NCI-H2081 (cell line): Measurements from ENCODE around the gene CHIT1.

Experiments
- DNase-seq, 2 experiments: peaks; one replicate each; lab custom pipeline; 2025; lab: John Stamatoyannopoulos, UW

Gene CHIT1

DNA sequence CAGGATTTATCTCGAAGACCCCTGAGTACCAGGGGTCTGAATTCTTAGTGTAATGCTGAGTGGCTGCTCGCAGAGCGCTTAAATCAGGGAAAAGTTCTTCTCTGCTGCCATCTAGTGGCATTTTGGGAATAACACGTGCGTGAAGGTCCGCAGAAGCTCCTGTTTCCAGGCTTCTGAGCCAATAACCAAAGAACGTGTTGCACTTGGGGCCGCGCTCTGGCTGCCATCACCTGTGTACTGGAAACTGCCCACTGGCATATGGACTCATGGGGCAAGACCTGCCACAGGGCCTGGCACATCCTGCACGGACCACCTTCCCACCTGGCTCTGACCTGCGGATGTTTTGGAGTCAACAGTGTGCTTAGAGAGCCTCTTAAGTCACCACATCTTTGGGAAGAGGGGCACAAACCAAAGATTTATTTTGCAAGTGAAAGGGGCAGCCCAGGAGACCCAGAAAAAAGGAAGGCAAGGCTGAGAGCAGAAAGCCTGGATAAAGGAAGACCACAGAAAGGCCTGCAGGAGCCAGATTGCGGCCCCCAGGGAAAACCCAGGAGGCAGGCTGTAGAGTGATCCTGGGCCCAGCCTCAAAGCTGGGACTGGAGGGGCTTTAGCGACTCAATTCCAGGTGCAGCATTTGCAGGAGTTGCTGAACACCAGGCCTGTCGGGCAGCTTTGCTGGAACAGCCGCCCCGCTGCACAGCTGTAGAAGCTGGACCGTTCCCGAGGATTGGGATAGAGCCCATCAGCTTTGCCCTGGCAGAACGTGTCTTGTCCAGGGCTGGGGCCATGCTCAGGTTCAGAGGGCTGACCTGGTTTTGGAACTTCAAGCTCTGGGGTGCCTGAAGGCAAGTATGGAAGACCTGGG lies 13.0 kb downstream of the CHIT1 start:
- peak; percentile 73 to 76 for DNase-seq

DNA sequence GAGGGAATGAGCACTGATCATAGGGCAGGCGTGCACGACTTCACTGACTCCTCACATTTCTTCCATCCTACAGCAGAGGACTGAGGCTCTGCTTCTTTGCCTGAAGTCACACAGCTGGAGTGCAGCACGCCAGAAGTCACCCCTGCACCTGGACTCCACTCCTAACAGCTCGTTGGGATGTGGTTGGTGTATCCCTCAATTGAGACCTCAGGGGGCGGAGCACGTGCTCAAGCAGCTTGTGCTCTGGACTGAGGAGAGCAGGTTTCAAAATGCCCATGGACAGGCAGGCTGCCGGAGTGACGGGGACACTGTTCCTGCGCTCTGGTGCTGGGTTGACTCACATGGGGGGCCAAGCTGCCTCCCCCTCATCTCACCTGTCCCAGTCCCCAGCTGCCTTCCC lies 13.9 kb downstream of the CHIT1 start:
- no peak for DNase-seq

GRCh38 chr1:203214871-203215270 lies 14.6 kb downstream of the CHIT1 start:
- no peak for DNase-seq

DNA sequence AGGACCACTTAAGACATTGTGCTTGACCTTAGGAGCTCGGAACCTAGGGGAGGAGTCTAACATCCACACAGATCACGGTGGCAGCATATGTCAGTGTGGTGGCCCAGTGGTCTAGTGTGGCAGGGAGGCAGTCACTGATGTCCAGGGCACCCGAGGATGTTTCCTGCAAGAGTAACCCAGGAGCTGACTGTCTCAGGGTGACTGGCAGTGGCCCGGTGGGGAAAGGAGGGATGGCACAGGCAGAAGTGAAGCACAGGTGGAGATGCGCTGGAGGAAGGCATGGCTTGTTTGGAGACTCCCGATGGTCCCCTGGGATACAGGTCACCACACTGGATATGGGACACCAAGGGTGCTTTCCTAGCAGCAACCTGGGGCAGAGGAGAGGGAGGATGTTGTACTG lies 16.3 kb downstream of the CHIT1 start:
- DNase-seq: no peak

GRCh38 chr1:203211812-203212211 lies 17.7 kb downstream of the CHIT1 start:
- DNase-seq: no peak

DNA sequence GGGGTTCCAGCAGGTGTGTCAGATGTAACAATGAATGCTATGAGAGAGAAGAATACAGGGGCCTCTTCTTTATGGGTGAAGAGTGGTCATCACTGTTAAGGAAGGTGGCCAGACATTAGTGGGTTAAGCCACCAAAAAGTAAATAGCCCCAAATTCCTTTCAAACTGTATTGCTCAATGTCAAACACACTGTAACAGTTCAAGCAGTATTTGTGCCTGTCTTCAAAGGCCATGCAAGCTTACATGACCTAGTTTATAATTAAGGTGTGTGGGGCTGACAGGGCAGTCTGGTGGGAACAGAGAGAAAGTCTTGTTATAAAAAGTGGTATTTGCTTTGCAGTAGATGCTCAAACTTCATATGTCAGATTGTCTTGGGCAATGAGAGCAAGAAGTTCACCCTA lies 18.5 kb downstream of the CHIT1 start:
- no peak for DNase-seq

- DNase-seq: no peak
Measured at GRCh38 chr1:203210350-203210749, 19.1 kb downstream of the CHIT1 start.

GRCh38 chr1:203208181-203208580 lies 21.3 kb downstream of the CHIT1 start:
- DNase-seq: no peak

DNA sequence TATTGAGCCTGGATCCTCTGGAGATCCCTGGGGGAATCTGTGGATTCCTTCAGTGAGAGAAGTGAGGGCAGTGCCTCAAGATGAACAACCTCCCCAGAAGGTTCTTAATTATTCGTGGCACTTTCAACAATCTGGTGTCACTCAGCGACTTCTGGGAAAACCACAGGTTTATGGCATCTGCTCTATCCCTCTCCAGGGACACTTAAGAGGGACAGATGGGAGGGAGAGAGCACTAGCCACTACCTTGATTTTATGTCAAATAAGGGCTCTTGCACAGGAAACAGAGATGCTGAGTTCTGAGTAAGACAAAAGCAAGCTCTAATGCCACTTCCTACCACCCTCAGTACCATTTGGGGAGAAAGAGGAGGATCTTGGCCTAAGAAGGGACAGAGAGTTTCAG lies 21.7 kb downstream of the CHIT1 start:
- DNase-seq: no peak

DNA sequence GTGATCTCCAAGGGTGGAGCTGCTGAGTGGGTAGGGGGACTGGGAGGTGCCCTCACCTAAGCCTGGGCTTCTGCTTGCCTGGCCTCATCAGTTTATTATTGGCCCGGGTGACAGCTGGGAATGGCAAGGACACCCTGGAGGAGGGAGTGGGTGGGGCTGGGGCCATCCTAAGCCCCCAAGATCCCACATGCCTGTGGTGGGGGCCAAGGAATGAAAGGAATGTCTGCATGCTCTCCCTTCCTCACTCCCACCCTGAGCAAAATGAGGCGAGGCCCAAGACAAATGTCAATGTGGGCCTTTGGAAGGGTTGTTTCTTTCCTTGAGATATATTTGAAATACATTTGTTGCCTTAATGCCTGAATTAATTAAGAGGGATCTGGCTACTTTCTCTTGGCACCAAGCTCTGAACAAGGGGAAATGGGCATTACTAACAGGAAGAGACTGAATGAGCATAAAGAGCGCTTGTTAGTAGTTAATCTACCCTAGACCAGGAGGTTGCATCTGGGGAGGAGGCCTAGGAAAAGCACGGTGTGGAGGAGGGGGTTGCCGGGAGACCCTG lies 23.3 kb downstream of the CHIT1 start:
- DNase-seq: no peak

DNA sequence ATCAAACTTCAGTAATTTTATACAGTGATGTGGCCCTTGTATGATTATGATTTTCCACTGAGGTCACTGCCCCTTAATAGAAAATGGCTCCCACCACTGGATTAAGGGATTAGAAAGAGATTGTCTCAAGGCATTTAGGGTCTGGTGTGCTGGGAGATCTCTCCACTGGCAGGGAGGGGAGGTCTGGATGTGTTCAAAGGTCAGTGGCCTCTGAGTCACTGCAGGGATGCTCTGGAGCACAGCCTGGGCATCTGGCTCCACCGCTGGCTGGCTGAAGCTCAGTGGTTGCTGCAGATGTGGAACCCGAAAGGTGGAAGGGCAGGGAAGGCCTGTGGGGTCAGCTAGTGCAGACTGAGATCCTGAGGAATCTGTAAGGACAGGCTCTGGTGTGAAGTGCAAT lies 24.7 kb downstream of the CHIT1 start:
- DNase-seq: no peak

- no peak for DNase-seq
Measured at GRCh38 chr1:203202431-203203245, 26.8 kb downstream of the CHIT1 start.

DNA sequence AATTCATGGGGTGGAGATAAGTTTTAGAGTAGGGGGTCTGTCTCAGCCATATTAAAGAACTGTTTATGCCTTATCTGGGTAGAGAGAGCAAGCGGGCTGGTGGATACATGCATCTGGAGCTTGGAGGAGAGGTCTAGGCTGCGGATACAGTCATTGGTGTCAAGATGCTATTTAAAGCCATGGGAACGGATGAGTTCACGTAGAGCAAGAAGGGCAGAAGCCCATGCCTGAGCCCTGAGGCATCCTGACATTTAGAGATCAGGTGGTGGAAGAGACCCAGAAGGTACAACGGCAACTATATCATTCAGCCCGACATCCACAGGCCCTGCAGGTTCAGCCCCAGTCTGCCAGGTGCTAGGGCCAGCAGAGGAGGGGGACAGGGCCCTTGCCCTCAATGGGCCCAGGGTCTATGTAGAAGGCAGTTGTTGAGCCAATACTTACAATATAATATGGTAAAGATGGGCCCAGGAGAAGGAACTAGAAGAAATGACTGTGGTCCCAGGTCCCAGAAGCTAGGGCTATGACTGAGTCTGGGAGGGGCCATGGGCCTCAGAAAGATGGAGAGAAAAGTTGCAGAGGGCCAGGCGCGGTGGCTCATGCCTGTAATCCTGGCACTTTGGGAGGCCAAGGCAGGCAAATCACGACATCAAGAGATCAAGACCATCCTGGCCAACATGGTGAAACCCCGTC lies 27.8 kb downstream of the CHIT1 start:
- no peak for DNase-seq

DNA sequence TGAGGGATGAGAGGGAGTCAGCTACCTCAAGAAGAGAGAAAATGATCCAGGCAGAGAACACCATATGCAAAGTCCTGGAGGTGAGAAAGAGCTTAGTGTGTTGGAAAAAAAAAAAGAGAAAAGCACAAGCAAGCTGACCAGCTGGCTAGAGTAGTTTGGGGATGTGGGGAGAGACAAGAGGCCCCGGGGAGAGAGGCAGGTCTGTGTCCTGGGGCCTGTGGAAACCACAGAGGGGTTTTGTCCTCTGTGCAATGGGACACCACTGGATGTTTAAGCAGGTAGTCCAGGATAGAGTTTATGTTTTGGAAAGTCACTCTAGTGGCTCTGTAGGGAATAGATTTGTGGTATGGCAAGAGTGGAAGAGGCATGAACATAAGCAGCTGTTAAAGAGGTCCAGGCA lies 28.6 kb downstream of the CHIT1 start:
- DNase-seq: no peak

- DNase-seq: no peak
Measured at GRCh38 chr1:203199816-203200571, 29.5 kb downstream of the CHIT1 start.

GRCh38 chr1:203199481-203199815 lies 30.0 kb downstream of the CHIT1 start:
- DNase-seq: no peak

- DNase-seq: no peak
Measured at GRCh38 chr1:203199002-203199401, 30.5 kb downstream of the CHIT1 start.

DNA sequence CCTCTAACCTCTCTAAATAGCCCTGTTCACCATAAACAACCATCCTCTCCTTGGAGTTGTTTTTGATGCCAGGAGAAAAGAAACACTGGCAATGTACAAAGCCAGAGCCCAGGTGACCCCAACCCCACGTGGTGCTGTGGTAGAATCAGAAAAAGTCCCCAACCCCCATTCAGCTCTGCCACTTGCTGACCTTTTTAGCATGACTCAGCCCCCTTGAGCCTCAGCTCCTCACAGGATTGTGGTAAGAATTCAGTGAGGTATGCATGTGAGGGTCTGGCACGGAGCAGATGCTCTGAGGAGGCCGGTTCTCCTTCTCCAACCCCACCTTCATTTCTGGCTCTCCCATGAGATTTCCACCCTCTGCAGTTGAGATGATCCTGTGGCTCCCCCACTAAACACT lies 31.8 kb downstream of the CHIT1 start:
- no peak for DNase-seq

DNA sequence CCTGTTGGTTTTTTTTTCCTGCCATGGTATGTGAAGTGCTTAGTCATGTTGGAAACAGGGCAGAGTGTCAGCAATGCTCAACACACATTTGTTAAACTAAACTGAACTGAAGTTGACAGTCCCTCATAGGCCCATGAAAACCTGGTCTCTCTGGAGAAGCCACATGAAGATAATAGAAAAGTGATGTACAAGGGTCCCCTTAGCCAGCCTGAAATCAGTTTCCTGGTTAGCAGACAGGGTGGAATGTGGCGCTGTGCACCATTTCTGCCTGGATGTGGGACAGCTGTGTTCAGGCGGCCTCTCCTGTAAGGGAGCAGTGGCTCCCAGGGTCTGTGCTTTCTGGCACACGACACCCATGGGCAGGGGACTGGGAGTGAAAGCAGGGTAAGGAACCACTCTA lies 33.1 kb downstream of the CHIT1 start:
- DNase-seq: no peak

GRCh38 chr1:203190949-203191348 lies 38.5 kb downstream of the CHIT1 start:
- no peak for DNase-seq

DNA sequence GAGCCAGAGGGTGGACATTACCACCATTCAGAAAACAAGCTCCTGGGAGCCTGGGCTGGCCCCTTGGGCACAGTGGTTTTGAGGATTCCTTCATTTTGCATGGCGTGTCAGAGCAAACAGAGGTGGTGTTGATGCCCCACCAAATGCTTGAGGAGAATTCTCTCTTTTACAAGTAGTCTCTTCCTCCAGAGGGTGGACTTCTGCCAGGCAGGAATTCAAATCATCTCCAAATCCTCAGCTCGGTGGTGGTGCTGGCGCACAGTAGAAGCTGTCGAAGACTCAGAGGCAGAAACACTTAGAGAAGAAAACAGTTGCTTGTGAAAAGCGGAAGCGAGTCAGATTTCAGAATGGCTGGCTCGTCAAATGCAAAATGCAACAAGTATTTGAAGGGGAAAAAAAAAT lies 39.5 kb downstream of the CHIT1 start:
- DNase-seq: no peak
